HepG2 (cell line): ENCODE results near the gene NAA30. TPM values are rescaled to one million over a fixed set of nuclear protein-coding genes. Genes with fewer than 3 reads are reported as not detected.
A peak's percentile ranks its signal among the peaks of the same experiment; 100 is the strongest.

Source experiments
- ARID5B ChIP-seq: IDR thresholded peaks from 2 replicates; pipeline ENCODE4 v1.4.0; 2020; ENCODE audit warnings: mild to moderate bottlenecking, missing genetic modification reagents
- ELK4 ChIP-seq: sonication (generic); formaldehyde crosslinking; IDR thresholded peaks from 2 replicates; pipeline ENCODE4 v1.9.0; 2021; ENCODE audit warnings: missing genetic modification reagents, borderline replicate concordance
- FOXA3 ChIP-seq: IDR thresholded peaks from 2 replicates; pipeline ENCODE4 v1.6.1; 2016; ENCODE audit warnings: missing genetic modification reagents, missing compliant biosample characterization
- NFE2L2 ChIP-seq: fragments of 150-350 bp; IDR thresholded peaks from 2 replicates; pipeline ENCODE4 v1.6.1; 2014; ENCODE audit warnings: low read length
- PTBP1 ChIP-seq: fragments of 200-400 bp; formaldehyde crosslinking; IDR thresholded peaks from 2 replicates; pipeline ENCODE4 v1.6.1; 2018; ENCODE audit warnings: low read length, low read depth; ENCODE audit not compliant: poor library complexity, severe bottlenecking
- RAD51 ChIP-seq: fragments of 450-650 bp; IDR thresholded peaks from 2 replicates; pipeline ENCODE4 v1.6.1; 2016; ENCODE audit warnings: borderline replicate concordance
- ZFX ChIP-seq: sonication (generic); formaldehyde crosslinking; IDR thresholded peaks from 2 replicates; pipeline ENCODE4 v1.4.0; 2020; ENCODE audit warnings: mild to moderate bottlenecking, low read depth, missing genetic modification reagents, moderate library complexity
- ZNF251 ChIP-seq: sonication (generic); formaldehyde crosslinking; IDR thresholded peaks from 2 replicates; pipeline ENCODE4 v1.9.0; 2021; ENCODE audit warnings: mild to moderate bottlenecking, missing genetic modification reagents
- ZNF260 ChIP-seq: sonication (generic); formaldehyde crosslinking; IDR thresholded peaks from 2 replicates; pipeline ENCODE4 v1.4.0; 2020; ENCODE audit warnings: missing genetic modification reagents, low read depth, mild to moderate bottlenecking, borderline replicate concordance
- ZNF672 ChIP-seq: sonication (generic); formaldehyde crosslinking; IDR thresholded peaks from 2 replicates; pipeline ENCODE4 v1.8.1; 2022; ENCODE audit warnings: missing genetic modification reagents
- polyA plus RNA-seq, 8 experiments: library from polyadenylated mRNA; depleted of rRNA in 3 of 8; stranded (reverse) in 7 of 8; unstranded in 1 of 8; fragments of >200 nt; fragmentation: Illumina TruSeq in 4 of 8; extraction: Trizol in 4 of 8; gene quantifications; 2 replicates each; pipeline versions ENCODE4 v1.2.1 to v1.2.3, GENCODE V29; 2011 to 2016; ENCODE audit warnings: low read depth in 4 of 8, missing spikeins in 1 of 8, mixed read lengths in 1 of 8; ENCODE audit not compliant: insufficient read depth in 1 of 8
- total RNA-seq, 5 experiments: library from RNA; depleted of rRNA; stranded (reverse); fragments of >200 nt; fragmentation: Illumina TruSeq; extraction: Trizol; gene quantifications; 2 replicates each; pipeline ENCODE4 v1.2.3, GENCODE V29; 2016; ENCODE audit warnings: low read depth in 1 of 5

The NAA30 gene
- total and polyA plus RNA-seq, 2 of the 13 experiments (the other 11 are each of a cell fraction or from before 2014, with no cell fraction given): 10.8 to 18.4 TPM

GRCh38 chr14:57355081-57355800 lies 35.1 kb upstream of the NAA30 start (continued):
- TF ChIP-seq RAD51: no peak
- no peak for TF ChIP-seq ZFX
- no peak for TF ChIP-seq ZNF251 (CRISPR knock-in tag)
- TF ChIP-seq ZNF672 (CRISPR knock-in tag): no peak
- TF ChIP-seq PTBP1: no peak
- peak; percentile 23; the same call in 1 of the 2 replicates for TF ChIP-seq FOXA3
- no peak for TF ChIP-seq NFE2L2
- TF ChIP-seq ZNF260 (CRISPR knock-in tag): no peak
- no peak for TF ChIP-seq ELK4 (CRISPR knock-in tag)
- TF ChIP-seq ARID5B (CRISPR knock-in tag): 0 out of 2 replicates have a peak, but pooled peaks have one; percentile 34
